H9 (cell line): Measurements from ENCODE around the gene LRP5. TPM values are rescaled to one million over a fixed set of nuclear protein-coding genes. Genes with fewer than 3 reads are reported as not detected.

ENCODE experiments used
- DNase-seq: peaks from one replicate; pipeline ENCODE4 v3.0.0-alpha.2; 2017
- H2AFZ ChIP-seq: one replicate; pipeline ENCODE4 v1.6.1; 2013; ENCODE audit warnings: mild to moderate bottlenecking, low read length, control low read depth, moderate library complexity
- H2AK5ac ChIP-seq: 2 replicates; pipeline ENCODE4 v1.6.1; 2013; ENCODE audit warnings: low read length, control low read depth, mixed read lengths; ENCODE audit not compliant: insufficient read length
- H2BK120ac ChIP-seq: one replicate; pipeline ENCODE4 v1.6.1; 2013; ENCODE audit warnings: low read depth, mild to moderate bottlenecking, low read length, control low read depth, inconsistent platforms; ENCODE audit not compliant: poor library complexity, severe bottlenecking
- H2BK12ac ChIP-seq: 2 replicates; pipeline ENCODE4 v1.6.1; 2013; ENCODE audit warnings: low read length, control low read depth, mixed read lengths, low read depth; ENCODE audit not compliant: insufficient read length
- H2BK15ac ChIP-seq: 2 replicates; pipeline ENCODE4 v1.6.1; 2013; ENCODE audit warnings: low read depth, low read length, control low read depth
- H2BK20ac ChIP-seq: one replicate; pipeline ENCODE4 v1.6.1; 2013; ENCODE audit warnings: low read depth, mild to moderate bottlenecking, low read length, control low read depth, inconsistent platforms; ENCODE audit not compliant: poor library complexity, severe bottlenecking
- H2BK5ac ChIP-seq: 2 replicates; pipeline ENCODE4 v1.6.1; 2013; ENCODE audit warnings: low read length, control low read depth, mixed read lengths; ENCODE audit not compliant: insufficient read length
- H3K14ac ChIP-seq: 2 replicates; pipeline ENCODE4 v1.6.1; 2013; ENCODE audit warnings: low read length, control low read depth; ENCODE audit not compliant: insufficient read depth
- H3K18ac ChIP-seq: 2 replicates; pipeline ENCODE4 v1.6.1; 2013; ENCODE audit warnings: low read depth, mild to moderate bottlenecking, mixed read lengths, low read length, control low read depth; ENCODE audit not compliant: insufficient read length
- H3K23ac ChIP-seq: 2 replicates; pipeline ENCODE4 v1.6.1; 2013; ENCODE audit warnings: low read length, control low read depth, mixed read lengths, low read depth; ENCODE audit not compliant: insufficient read length
- H3K23me2 ChIP-seq: 2 replicates; pipeline ENCODE4 v1.6.1; 2013; ENCODE audit warnings: low read depth, mild to moderate bottlenecking, mixed read lengths, low read length, control low read depth; ENCODE audit not compliant: insufficient read length, poor library complexity, severe bottlenecking
- H3K27ac ChIP-seq: 2 replicates; pipeline ENCODE4 v1.5.1; 2013; ENCODE audit warnings: low read length, control low read depth, mixed read lengths, low read depth; ENCODE audit not compliant: insufficient read length
- H3K27me3 ChIP-seq: 2 replicates; pipeline ENCODE4 v1.6.1; 2013; ENCODE audit warnings: low read length, control low read depth, inconsistent platforms; ENCODE audit not compliant: insufficient read depth
- H3K4ac ChIP-seq: 2 replicates; pipeline ENCODE4 v1.6.1; 2013; ENCODE audit warnings: low read depth, mild to moderate bottlenecking, control low read depth, inconsistent platforms, low read length, moderate library complexity
- H3K4me1 ChIP-seq: 2 replicates; pipeline ENCODE4 v1.6.1; 2013; ENCODE audit warnings: low read length, control low read depth, inconsistent platforms; ENCODE audit not compliant: insufficient read depth
- H3K4me2 ChIP-seq: 2 replicates; pipeline ENCODE4 v1.6.1; 2013; ENCODE audit warnings: low read length, control low read depth, mixed read lengths; ENCODE audit not compliant: insufficient read length, insufficient read depth
- H3K56ac ChIP-seq: 2 replicates; pipeline ENCODE4 v1.6.1; 2013; ENCODE audit warnings: low read depth, mild to moderate bottlenecking, mixed read lengths, low read length, control low read depth; ENCODE audit not compliant: insufficient read length
- H3K79me1 ChIP-seq: 2 replicates; pipeline ENCODE4 v1.6.1; 2013; ENCODE audit warnings: low read depth, mild to moderate bottlenecking, moderate library complexity, low read length, control low read depth, inconsistent platforms; ENCODE audit not compliant: insufficient read depth, poor library complexity, severe bottlenecking
- H3K79me2 ChIP-seq: 2 replicates; pipeline ENCODE4 v1.6.1; 2013; ENCODE audit warnings: low read length, control low read depth, inconsistent platforms; ENCODE audit not compliant: insufficient read depth
- H3K9ac ChIP-seq: 2 replicates; pipeline ENCODE4 v1.6.1; 2013; ENCODE audit warnings: low read length, control low read depth, mixed read lengths; ENCODE audit not compliant: insufficient read length; ENCODE audit errors: extremely low read depth
- H3K9me3 ChIP-seq: one replicate; pipeline ENCODE4 v1.6.1; 2013; ENCODE audit warnings: low read depth, low read length, inconsistent platforms; ENCODE audit not compliant: control insufficient read depth
- H3T11ph ChIP-seq: one replicate; pipeline ENCODE4 v1.6.1; 2013; ENCODE audit warnings: mild to moderate bottlenecking, low read length, control low read depth, inconsistent platforms
- H4K20me1 ChIP-seq: one replicate; pipeline ENCODE4 v1.6.1; 2013; ENCODE audit not compliant: control insufficient read depth, insufficient read length, insufficient read depth
- H4K5ac ChIP-seq: 2 replicates; pipeline ENCODE4 v1.6.1; 2013; ENCODE audit warnings: low read depth, mild to moderate bottlenecking, mixed read lengths, low read length, control low read depth; ENCODE audit not compliant: insufficient read length
- H4K8ac ChIP-seq: replicated peaks from 2 replicates; pipeline ENCODE4 v1.6.1; 2013; ENCODE audit warnings: low read length, control low read depth, mixed read lengths, low read depth; ENCODE audit not compliant: insufficient read length
- H4K91ac ChIP-seq: 2 replicates; pipeline ENCODE4 v1.6.1; 2013; ENCODE audit warnings: low read depth, mild to moderate bottlenecking, moderate library complexity, mixed read lengths, low read length, control low read depth; ENCODE audit not compliant: insufficient read length
- H3K27ac Mint-ChIP-seq, 3 experiments: 2 replicates in 2 of 3; 3 replicates in 1 of 3; pipeline ENCODE4 v1.8.0; 2020 to 2021; ENCODE audit warnings: mixed read lengths in 3 of 3, mild to moderate bottlenecking in 1 of 3, moderate library complexity in 1 of 3
- H3K27me3 Mint-ChIP-seq: 2 replicates; pipeline ENCODE4 v1.8.0; 2021; ENCODE audit warnings: low read depth, mild to moderate bottlenecking, moderate library complexity, mixed read lengths
- H3K36me3 Mint-ChIP-seq, 3 experiments: 2 replicates in 2 of 3; 3 replicates in 1 of 3; pipeline ENCODE4 v1.8.0; 2020 to 2021; ENCODE audit warnings: low read depth in 3 of 3, mixed read lengths in 3 of 3; ENCODE audit not compliant: insufficient read depth in 1 of 3
- H3K4me1 Mint-ChIP-seq, 2 experiments: 2 replicates each; pipeline ENCODE4 v1.8.0; 2020; ENCODE audit warnings: mixed read lengths in 2 of 2
- H3K4me3 Mint-ChIP-seq, 2 experiments: 2 replicates in 1 of 2; 3 replicates in 1 of 2; pipeline ENCODE4 v1.8.0; 2020 to 2021; ENCODE audit warnings: mild to moderate bottlenecking in 2 of 2, mixed read lengths in 2 of 2, moderate library complexity in 1 of 2
- H3K9me3 Mint-ChIP-seq, 2 experiments: 2 replicates in 1 of 2; 3 replicates in 1 of 2; pipeline ENCODE4 v1.8.0; 2020; ENCODE audit warnings: mild to moderate bottlenecking in 2 of 2, mixed read lengths in 2 of 2, moderate library complexity in 1 of 2
- WGBS: extraction: QIAGEN DNeasy Blood & Tissue Kit; methylation state at CpG from one replicate; pipeline ENCODE4 v1.1.7; 2013; ENCODE audit warnings: missing lambda C conversion rate, low lambda C conversion rate, mixed read lengths; ENCODE audit not compliant: insufficient read length; ENCODE audit errors: extremely low coverage; 5-methylcytosine and 5-hydroxymethylcytosine counted together
- total RNA-seq: library from RNA; stranded (reverse); gene quantifications from 2 replicates; pipeline ENCODE4 v1.2.1, GENCODE V29; 2021
- TF ChIP-seq, protein P1 (sequence below): fragments of 200-600 bp; sonication (generic); conservative IDR thresholded peaks from 3 replicates; pipeline ENCODE4 v1.8.0; 2021; ENCODE audit warnings: antibody characterized with exemption, mild to moderate bottlenecking

LRP5 gene
- total RNA-seq, 1 experiment from 2014 or later = 38.4 TPM

DNA sequence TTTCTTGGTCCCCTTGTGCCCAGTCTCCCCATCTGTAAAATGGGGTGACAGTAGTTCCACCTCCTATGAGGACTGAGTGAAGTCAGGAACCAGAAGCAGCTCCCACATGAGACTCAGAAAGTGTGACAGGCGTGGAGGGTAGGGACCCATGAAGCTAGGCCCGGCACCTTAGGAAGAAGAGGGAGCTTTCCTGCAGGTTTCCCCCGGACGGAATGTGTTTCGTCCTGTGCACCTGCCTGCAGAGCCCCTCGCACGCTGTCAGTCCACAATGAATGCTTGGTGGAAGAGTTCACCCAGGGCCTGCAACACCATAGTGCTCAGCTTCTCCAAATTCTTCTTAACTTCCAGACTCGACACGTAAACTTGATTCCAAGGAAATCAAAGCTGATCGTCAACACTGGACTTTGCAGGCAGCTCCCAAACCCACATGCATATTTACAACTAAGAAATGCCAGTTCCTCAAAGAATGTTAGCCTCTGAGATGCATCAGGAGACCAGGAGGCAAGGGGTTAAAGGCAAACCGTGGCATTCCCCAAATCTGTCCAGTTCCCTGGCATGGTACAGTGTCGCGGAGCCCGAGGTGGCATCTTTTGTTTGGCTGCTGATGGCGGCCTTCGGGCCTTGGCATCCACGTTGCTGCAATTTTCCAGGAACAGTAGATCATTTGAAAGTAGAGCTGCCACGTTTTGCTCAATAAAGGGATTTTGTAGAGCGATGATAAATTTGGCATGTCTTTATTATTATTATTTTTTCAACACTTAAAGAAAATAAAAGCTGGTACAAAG lies 15.4 kb downstream of the LRP5 start:
- H3K79me1 ChIP-seq = no peaks in the 10 kb centered on the region
- no peak overlapping the region for H3K9ac ChIP-seq
- H3K23me2 ChIP-seq = no peaks in the 10 kb centered on the region
- no peak overlapping the region for H4K91ac ChIP-seq
- H3K4me1 ChIP-seq = peaks cover 20% of the 10 kb centered on the region; the same call in 1 of the 2 replicates
- no peaks in the 10 kb centered on the region for H4K20me1 ChIP-seq
- peaks cover 9% of the 10 kb centered on the region; the same call in 1 of the 2 replicates for H3K79me2 ChIP-seq
- H2BK12ac ChIP-seq = no peak overlapping the region
- Mint-ChIP-seq H3K36me3 (peaks cover 0 to 4% (median 2%) of the 10 kb centered on the region in 3 experiments; a peak in 2 of 7 replicates), H3K4me3 (peak overlapping the region; percentile 37 to 54; a peak in 4 of 5 replicates), H3K27me3 (no peaks in the 10 kb centered on the region), H3K4me1 (peaks cover 69 to 75% of the 10 kb centered on the region in 2 experiments), H3K27ac (peak overlapping the region; percentile 2 to 88 (median 48)), H3K9me3 (no peaks in the 10 kb centered on the region; a peak in 1 of 5 replicates)
- no peak overlapping the region for H2BK5ac ChIP-seq
- H4K8ac ChIP-seq = no peak overlapping the region
- no peak overlapping the region for H3T11ph ChIP-seq
- DNase-seq = no peak
- H3K14ac ChIP-seq = no peak overlapping the region
- H2AK5ac ChIP-seq = no peak overlapping the region
- peak overlapping the region; percentile 35 for H3K18ac ChIP-seq
- H3K4me2 ChIP-seq = peak overlapping the region; percentile 4
- WGBS = no CpG with 5 or more reads among the region's 19 CpGs
- H3K4ac ChIP-seq = no peak overlapping the region
- no peak overlapping the region for H3K23ac ChIP-seq
- no peak overlapping the region for H4K5ac ChIP-seq
- no peaks in the 10 kb centered on the region for H3K9me3 ChIP-seq
- H3K27me3 ChIP-seq = no peaks in the 10 kb centered on the region
- H3K56ac ChIP-seq = no peak overlapping the region
- TF ChIP-seq, protein P1, sequence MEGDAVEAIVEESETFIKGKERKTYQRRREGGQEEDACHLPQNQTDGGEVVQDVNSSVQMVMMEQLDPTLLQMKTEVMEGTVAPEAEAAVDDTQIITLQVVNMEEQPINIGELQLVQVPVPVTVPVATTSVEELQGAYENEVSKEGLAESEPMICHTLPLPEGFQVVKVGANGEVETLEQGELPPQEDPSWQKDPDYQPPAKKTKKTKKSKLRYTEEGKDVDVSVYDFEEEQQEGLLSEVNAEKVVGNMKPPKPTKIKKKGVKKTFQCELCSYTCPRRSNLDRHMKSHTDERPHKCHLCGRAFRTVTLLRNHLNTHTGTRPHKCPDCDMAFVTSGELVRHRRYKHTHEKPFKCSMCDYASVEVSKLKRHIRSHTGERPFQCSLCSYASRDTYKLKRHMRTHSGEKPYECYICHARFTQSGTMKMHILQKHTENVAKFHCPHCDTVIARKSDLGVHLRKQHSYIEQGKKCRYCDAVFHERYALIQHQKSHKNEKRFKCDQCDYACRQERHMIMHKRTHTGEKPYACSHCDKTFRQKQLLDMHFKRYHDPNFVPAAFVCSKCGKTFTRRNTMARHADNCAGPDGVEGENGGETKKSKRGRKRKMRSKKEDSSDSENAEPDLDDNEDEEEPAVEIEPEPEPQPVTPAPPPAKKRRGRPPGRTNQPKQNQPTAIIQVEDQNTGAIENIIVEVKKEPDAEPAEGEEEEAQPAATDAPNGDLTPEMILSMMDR = no peak
- H3K27ac ChIP-seq = no peak overlapping the region
- no peak overlapping the region for H2AFZ ChIP-seq
- H2BK120ac ChIP-seq = no peak overlapping the region
- no peak overlapping the region for H2BK20ac ChIP-seq
- no peak overlapping the region for H2BK15ac ChIP-seq
